A549 (cell line): ENCODE results near the gene NFATC2.

ENCODE experiments used
- BCL3 ChIP-seq: fragments of >200 bp; sonication (Bioruptor Twin); formaldehyde crosslinking; IDR thresholded peaks from 3 replicates; pipeline ENCODE4 v1.6.1; 2016
- CTCF ChIP-seq: fragments of >200 bp; sonication (Bioruptor Twin); formaldehyde crosslinking; IDR thresholded peaks from 3 replicates; pipeline ENCODE4 v1.5.1; 2016
- FOSB ChIP-seq: fragments of 250-450 bp; sonication (Bioruptor Pico); IDR thresholded peaks from 2 replicates; pipeline ENCODE4 v1.5.0; 2020; ENCODE audit warnings: mild to moderate bottlenecking, moderate library complexity
- MAX ChIP-seq: IDR thresholded peaks from 2 replicates; pipeline ENCODE4 v1.6.1; 2012
- PHF8 ChIP-seq: fragments of 200-600 bp; sonication (generic); IDR thresholded peaks from 2 replicates; pipeline ENCODE4 v1.6.1; 2016; ENCODE audit warnings: low read depth, mild to moderate bottlenecking, antibody characterized with exemption, moderate library complexity, borderline replicate concordance
- POLR2A ChIP-seq: IDR thresholded peaks from 2 replicates; pipeline ENCODE4 v1.6.1; 2012; ENCODE audit warnings: mild to moderate bottlenecking, low read length
- RFX5 ChIP-seq: fragments of 450-650 bp; IDR thresholded peaks from 2 replicates; pipeline ENCODE4 v1.7.1; 2014; ENCODE audit warnings: antibody characterized with exemption, mild to moderate bottlenecking, moderate library complexity
- ZFP36 ChIP-seq: fragments of 450-650 bp; IDR thresholded peaks from 2 replicates; pipeline ENCODE4 v1.6.1; 2014; ENCODE audit warnings: borderline replicate concordance; ENCODE audit not compliant: partially characterized antibody

- TF ChIP-seq POLR2A: no peak
- TF ChIP-seq MAX: no peak
- no peak for TF ChIP-seq CTCF
- no peak for TF ChIP-seq PHF8
- no peak for TF ChIP-seq BCL3
- TF ChIP-seq FOSB (CRISPR knock-in tag): no peak
- no peak for TF ChIP-seq RFX5
- TF ChIP-seq ZFP36: no peak
These were observed 68.7 kb downstream of the NFATC2 start for GRCh38 chr20:51473771-51474170.
